PC-3 (cell line): ENCODE results near the gene CTNNA2. TPM values are rescaled to one million over a fixed set of nuclear protein-coding genes. Genes with fewer than 3 reads are reported as not detected.

Experiments
- ATAC-seq: fragments of 200-7000 bp; cut with Tn5 transposase; 2 replicates; pipeline ENCODE4 v1.9.1; 2020; ENCODE audit warnings: mild to moderate bottlenecking, moderate library complexity
- BruUV-seq: library from RNA; stranded (reverse); fragments of 400-500 nt; replicated peaks from 2 replicates; lab custom pipeline; 2021; lab: Mats Ljungman, UMichigan
- CTCF ChIA-PET: fragments of 300-600 bp; sonication (Branson Sonifier 250); formaldehyde crosslinking; loops from one replicate; lab custom pipeline; 2022; ENCODE audit warnings: antibody characterized with exemption; lab: Charles Lee
- POLR2A ChIA-PET: fragments of 300-600 bp; sonication (Branson Sonifier 250); formaldehyde crosslinking; loops from one replicate; lab custom pipeline; 2022; ENCODE audit warnings: antibody characterized with exemption; ENCODE audit not compliant: unreplicated experiment; lab: Charles Lee
- DNase-seq: peaks from one replicate; pipeline ENCODE4 v3.0.0-alpha.2; 2015
- H2AFZ ChIP-seq: fragments of 300-600 bp; sonication (generic); 2 replicates; pipeline ENCODE4 v1.6.0; 2016; ENCODE audit warnings: antibody characterized with exemption, low read length
- H3F3A ChIP-seq: fragments of 300-600 bp; sonication (generic); one replicate; pipeline ENCODE4 v1.6.0; 2017; ENCODE audit warnings: antibody characterized with exemption, low read length, control low read depth, mild to moderate bottlenecking; ENCODE audit not compliant: unreplicated experiment
- H3K27ac ChIP-seq: fragments of 300-600 bp; sonication (generic); 2 replicates; pipeline ENCODE4 v1.5.1; 2016; ENCODE audit warnings: mild to moderate bottlenecking, low read length
- H3K27me3 ChIP-seq: fragments of 300-600 bp; sonication (generic); 2 replicates; pipeline ENCODE4 v1.6.1; 2016; ENCODE audit warnings: low read length, mixed read lengths
- H3K36me3 ChIP-seq: fragments of 300-600 bp; sonication (generic); 2 replicates; pipeline ENCODE4 v1.6.1; 2016; ENCODE audit warnings: low read depth, mixed run types, low read length, mixed read lengths
- H3K4me1 ChIP-seq: fragments of 300-600 bp; sonication (generic); 2 replicates; pipeline ENCODE4 v1.5.1; 2016; ENCODE audit warnings: low read length; ENCODE audit not compliant: insufficient read depth
- H3K4me2 ChIP-seq: fragments of 300-600 bp; sonication (generic); 2 replicates; pipeline ENCODE4 v1.6.0; 2016; ENCODE audit warnings: low read length
- H3K4me3 ChIP-seq: fragments of 300-600 bp; sonication (generic); 2 replicates; pipeline ENCODE4 v1.5.1; 2016; ENCODE audit warnings: mild to moderate bottlenecking, low read length, mixed read lengths
- H3K79me2 ChIP-seq: fragments of 300-600 bp; sonication (generic); 2 replicates; pipeline ENCODE4 v1.6.1; 2017; ENCODE audit warnings: low read length, mixed read lengths
- H3K9ac ChIP-seq: fragments of 300-600 bp; sonication (generic); 2 replicates; pipeline ENCODE4 v1.6.0; 2016; ENCODE audit warnings: mild to moderate bottlenecking, low read length
- H3K9me2 ChIP-seq: fragments of 300-600 bp; sonication (generic); replicated peaks from 2 replicates; pipeline ENCODE4 v1.6.1; 2016; ENCODE audit warnings: mixed run types, low read length, mixed read lengths
- H3K9me3 ChIP-seq: fragments of 300-600 bp; sonication (generic); 2 replicates; pipeline ENCODE4 v1.6.1; 2016; ENCODE audit warnings: low read length, mixed read lengths
- H4K20me1 ChIP-seq: fragments of 300-600 bp; sonication (generic); 2 replicates; pipeline ENCODE4 v1.6.1; 2016; ENCODE audit warnings: low read length, mixed read lengths
- CTCF ChIP-seq: fragments of 300-600 bp; sonication (generic); conservative IDR thresholded peaks from 2 replicates; pipeline ENCODE4 v1.5.1; 2017; ENCODE audit warnings: antibody characterized with exemption, low read depth, mild to moderate bottlenecking, low read length
- EZH2 ChIP-seq: fragments of 300-600 bp; sonication (generic); IDR thresholded peaks from one replicate; pipeline ENCODE4 v1.6.1; 2017; ENCODE audit warnings: antibody characterized with exemption, mild to moderate bottlenecking, low read length; ENCODE audit not compliant: unreplicated experiment
- EZH2phosphoT487 ChIP-seq: fragments of 300-600 bp; sonication (generic); IDR thresholded peaks from 2 replicates; pipeline ENCODE4 v1.6.1; 2018; ENCODE audit warnings: mild to moderate bottlenecking, antibody characterized with exemption, low read length, borderline replicate concordance
- intact Hi-C: fragments of 100-400 bp; cut with micrococcal nuclease; formaldehyde crosslinking; loops from 2 replicates; pipeline ENCODE4 v1.9.0; 2023
- total RNA-seq: library from RNA; depleted of rRNA; stranded (reverse); fragments of >200 nt; gene quantifications from 2 replicates; pipeline ENCODE4 v1.2.3, GENCODE V29; 2014

The CTNNA2 gene
- total RNA-seq, 1 experiment from 2014 or later, result not detected

DNA sequence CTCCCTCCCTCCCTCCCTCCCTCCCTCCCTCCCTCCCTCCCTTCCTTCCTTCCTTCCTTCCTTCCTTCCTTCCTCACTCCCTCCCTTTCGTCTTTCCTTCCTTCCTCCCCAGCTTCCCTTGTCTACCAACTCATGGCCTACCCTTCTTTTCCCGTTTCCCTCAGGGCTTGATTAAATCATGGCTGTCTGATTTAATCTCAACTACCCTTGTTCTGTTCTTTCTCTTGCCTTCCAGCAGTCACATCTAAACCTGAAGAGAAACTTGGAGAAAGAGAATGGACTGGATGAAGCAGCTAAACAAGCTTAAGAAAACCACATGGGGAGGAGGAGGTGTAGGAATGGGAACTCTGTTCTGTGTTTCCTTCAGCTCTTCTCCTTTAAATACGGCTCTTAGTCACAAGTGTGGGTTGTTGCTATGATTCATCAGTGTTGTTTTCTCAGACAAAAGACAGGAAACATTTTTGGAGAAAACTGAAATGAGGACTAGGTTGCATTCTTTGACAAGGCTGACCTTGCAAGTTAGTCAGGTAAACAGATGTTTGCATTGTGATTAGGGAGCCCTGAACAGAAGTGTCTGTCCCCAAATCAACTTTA, 613.8 kb downstream of the CTNNA2 start:
- no peak overlapping the region for H2AFZ ChIP-seq
- peaks cover 10% of the 10 kb centered on the region; the same call in 1 of the 2 replicates for H3K9me3 ChIP-seq
- POLR2A ChIA-PET, result no interaction called here
- H3K4me1 ChIP-seq, result no peaks in the 10 kb centered on the region
- DNase-seq (no peak), ATAC-seq (no peak)
- no peak overlapping the region for H3K4me2 ChIP-seq
- TF ChIP-seq EZH2, result no peak
- TF ChIP-seq EZH2phosphoT487, result no peak
- TF ChIP-seq CTCF, result no peak
- H4K20me1 ChIP-seq, result no peaks in the 10 kb centered on the region
- no peaks in the 10 kb centered on the region for H3K27me3 ChIP-seq
- H3F3A ChIP-seq, result no peaks in the 10 kb centered on the region
- no peak overlapping the region for H3K4me3 ChIP-seq
- H3K9ac ChIP-seq, result no peak overlapping the region
- no peak overlapping the region for H3K27ac ChIP-seq
- H3K36me3 ChIP-seq, result no peaks in the 10 kb centered on the region
- CTCF ChIA-PET, result no interaction called here
- H3K9me2 ChIP-seq, result no peaks in the 10 kb centered on the region
- BruUV-seq, result no TSS peak
- intact Hi-C loops, result no loop called here
- no peaks in the 10 kb centered on the region for H3K79me2 ChIP-seq

DNA sequence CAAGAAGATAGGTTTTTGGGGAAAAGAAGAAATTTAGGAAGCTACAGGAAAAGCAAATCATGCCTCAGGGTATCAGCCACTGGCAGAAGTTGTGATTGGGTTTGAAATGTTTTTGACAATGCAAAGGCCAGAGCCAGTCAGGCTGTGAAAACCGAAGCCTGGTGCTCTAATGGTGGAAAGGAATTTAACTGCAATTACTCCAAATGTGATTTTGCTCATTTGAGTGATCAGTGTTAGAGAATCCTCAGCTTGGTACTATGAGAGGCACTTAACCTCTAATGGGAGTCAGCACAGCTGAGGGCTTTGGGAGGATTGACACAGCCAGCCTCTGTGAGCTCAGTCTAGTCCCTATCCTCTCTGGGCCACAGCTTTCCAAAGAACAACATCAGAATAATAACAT, 615.2 kb downstream of the CTNNA2 start:
- no peaks in the 10 kb centered on the region for H3K4me1 ChIP-seq
- H3K9ac ChIP-seq, result no peak overlapping the region
- no peak overlapping the region for H3K27ac ChIP-seq
- DNase-seq (no peak), ATAC-seq (no peak)
- TF ChIP-seq EZH2phosphoT487 (no peak), CTCF (no peak), EZH2 (no peak)
- no peaks in the 10 kb centered on the region for H3K27me3 ChIP-seq
- H3K36me3 ChIP-seq, result no peaks in the 10 kb centered on the region
- H3K9me2 ChIP-seq, result no peaks in the 10 kb centered on the region
- no peaks in the 10 kb centered on the region for H3K79me2 ChIP-seq
- H3K9me3 ChIP-seq, result peaks cover 5% of the 10 kb centered on the region; the same call in 1 of the 2 replicates
- intact Hi-C loops, result no loop called here
- POLR2A ChIA-PET, result no interaction called here
- H3K4me2 ChIP-seq, result no peak overlapping the region
- no TSS peak for BruUV-seq
- no peak overlapping the region for H2AFZ ChIP-seq
- CTCF ChIA-PET, result no interaction called here
- no peak overlapping the region for H3K4me3 ChIP-seq
- H3F3A ChIP-seq, result no peaks in the 10 kb centered on the region
- H4K20me1 ChIP-seq, result no peaks in the 10 kb centered on the region

- Histone ChIP-seq H3K9ac (no peak overlapping the region), H2AFZ (no peak overlapping the region), H3K27me3 (no peaks in the 10 kb centered on the region), H3K27ac (no peak overlapping the region), H4K20me1 (no peaks in the 10 kb centered on the region), H3K4me3 (no peak overlapping the region), H3K36me3 (no peaks in the 10 kb centered on the region), H3K9me2 (no peaks in the 10 kb centered on the region), H3K9me3 (no peaks in the 10 kb centered on the region), H3K4me1 (no peaks in the 10 kb centered on the region), H3K79me2 (no peaks in the 10 kb centered on the region), H3K4me2 (no peak overlapping the region), H3F3A (no peaks in the 10 kb centered on the region)
- no peak for DNase-seq
- ATAC-seq, result no peak
- CTCF ChIA-PET, result no interaction called here
- intact Hi-C loops, result no loop called here
- no peak for TF ChIP-seq CTCF
- no TSS peak for BruUV-seq
- POLR2A ChIA-PET, result no interaction called here
These were observed 619.4 kb downstream of the CTNNA2 start for GRCh38 chr2:80132281-80132680.
